Activated naive CD4-positive, alpha-beta T cell treated with Interleukin-2 at 50 U/mL for 16 hours (primary cell): Measurements from ENCODE around the gene KCNQ2.
"Not testable (repeated sequence)": the region's sequence is repeated elsewhere in the genome, so short reads cannot be mapped to it uniquely, and the experiment has no call there.

Source experiments
- DNase-seq: peaks from one replicate; pipeline ENCODE4 v3.0.0-alpha.2; 2020

The KCNQ2 gene

GRCh38 chr20:63488315-63489251 lies 16.1 kb upstream of the KCNQ2 start:
- no peak for DNase-seq

- no peak for DNase-seq
These were observed 15.4 kb upstream of the KCNQ2 start for GRCh38 chr20:63487781-63488241.

GRCh38 chr20:63487116-63487764 lies 14.8 kb upstream of the KCNQ2 start:
- no peak for DNase-seq

- DNase-seq = no peak
These were observed 13.9 kb upstream of the KCNQ2 start for GRCh38 chr20:63486300-63486855.

GRCh38 chr20:63484651-63485403 lies 12.4 kb upstream of the KCNQ2 start:
- DNase-seq = no peak

GRCh38 chr20:63484236-63484635 lies 11.8 kb upstream of the KCNQ2 start:
- DNase-seq = no peak

GRCh38 chr20:63483834-63484233 lies 11.4 kb upstream of the KCNQ2 start:
- DNase-seq = no peak

- no peak for DNase-seq
These were observed 9.6 kb upstream of the KCNQ2 start for GRCh38 chr20:63482021-63482587.

- no peak for DNase-seq
These were observed 9.0 kb upstream of the KCNQ2 start for GRCh38 chr20:63481503-63481902.

- DNase-seq = not testable (repeated sequence)
These were observed 7.4 kb upstream of the KCNQ2 start for GRCh38 chr20:63479695-63480419.

- no peak for DNase-seq
These were observed 6.2 kb upstream of the KCNQ2 start for GRCh38 chr20:63478346-63479302.

GRCh38 chr20:63477944-63478343 lies 5.5 kb upstream of the KCNQ2 start:
- DNase-seq = no peak

- DNase-seq = no peak
These were observed 4.7 kb upstream of the KCNQ2 start for GRCh38 chr20:63477061-63477616.

- no peak for DNase-seq
These were observed 2.8 kb upstream of the KCNQ2 start for GRCh38 chr20:63475209-63475608.

- no peak for DNase-seq
These were observed 1.3 kb upstream of the KCNQ2 start for GRCh38 chr20:63473555-63474449.

- no peak for DNase-seq
These were observed 471 bp upstream of the KCNQ2 start for GRCh38 chr20:63472862-63473390.

- no peak for DNase-seq
These were observed 806 bp downstream of the KCNQ2 start for GRCh38 chr20:63471717-63471980.

GRCh38 chr20:63471002-63471716 lies 1.3 kb downstream of the KCNQ2 start:
- no peak for DNase-seq

GRCh38 chr20:63470410-63470809 lies 2.0 kb downstream of the KCNQ2 start:
- DNase-seq = no peak
